Measurements from ENCODE around the gene F13B.

Gene F13B

DNA sequence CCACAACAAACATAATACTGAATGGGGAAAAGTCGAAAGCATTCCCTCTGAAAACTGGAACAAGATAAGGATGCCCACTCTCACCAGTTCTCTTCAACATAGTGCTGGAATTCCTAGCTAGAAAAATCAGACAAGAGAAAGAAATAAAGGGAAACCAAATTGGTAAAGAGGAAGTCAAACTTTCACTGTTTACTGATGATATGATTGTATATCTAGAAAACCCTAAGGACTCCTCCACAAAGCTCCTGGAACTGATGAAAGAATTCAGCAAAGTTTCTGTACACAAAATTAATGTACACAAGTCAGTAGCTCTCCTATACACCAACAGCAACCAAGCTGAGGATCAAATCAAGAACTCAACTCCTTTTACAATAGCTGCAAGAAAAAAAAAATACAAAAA is 6.9 kb upstream of the F13B start:
- no peak overlapping the region for H3K27ac ChIP-seq
- no peak for TF ChIP-seq ZFX (IDR thresholded peaks at IDR 0.05)
- TF ChIP-seq, protein P1, sequence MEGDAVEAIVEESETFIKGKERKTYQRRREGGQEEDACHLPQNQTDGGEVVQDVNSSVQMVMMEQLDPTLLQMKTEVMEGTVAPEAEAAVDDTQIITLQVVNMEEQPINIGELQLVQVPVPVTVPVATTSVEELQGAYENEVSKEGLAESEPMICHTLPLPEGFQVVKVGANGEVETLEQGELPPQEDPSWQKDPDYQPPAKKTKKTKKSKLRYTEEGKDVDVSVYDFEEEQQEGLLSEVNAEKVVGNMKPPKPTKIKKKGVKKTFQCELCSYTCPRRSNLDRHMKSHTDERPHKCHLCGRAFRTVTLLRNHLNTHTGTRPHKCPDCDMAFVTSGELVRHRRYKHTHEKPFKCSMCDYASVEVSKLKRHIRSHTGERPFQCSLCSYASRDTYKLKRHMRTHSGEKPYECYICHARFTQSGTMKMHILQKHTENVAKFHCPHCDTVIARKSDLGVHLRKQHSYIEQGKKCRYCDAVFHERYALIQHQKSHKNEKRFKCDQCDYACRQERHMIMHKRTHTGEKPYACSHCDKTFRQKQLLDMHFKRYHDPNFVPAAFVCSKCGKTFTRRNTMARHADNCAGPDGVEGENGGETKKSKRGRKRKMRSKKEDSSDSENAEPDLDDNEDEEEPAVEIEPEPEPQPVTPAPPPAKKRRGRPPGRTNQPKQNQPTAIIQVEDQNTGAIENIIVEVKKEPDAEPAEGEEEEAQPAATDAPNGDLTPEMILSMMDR (conservative IDR thresholded peaks at IDR 0.05): no peak

DNA sequence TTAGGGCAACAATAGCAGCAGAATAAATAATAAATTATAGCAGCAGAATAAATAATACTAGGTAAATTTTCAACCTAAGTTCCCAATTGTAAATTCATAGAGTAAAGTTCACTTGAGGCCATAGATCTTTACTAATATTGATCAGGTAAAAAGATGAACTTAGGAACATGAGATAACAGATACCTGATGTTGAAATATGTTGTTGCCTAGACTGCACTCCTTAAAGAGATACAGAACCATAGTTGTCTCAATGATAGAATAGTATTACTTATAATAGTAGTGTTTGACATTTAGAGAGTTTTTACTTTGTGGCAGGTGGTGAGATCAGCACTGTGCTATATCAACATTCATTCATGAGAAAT is 378 bp upstream of the F13B start:
- TF ChIP-seq ZFX (IDR thresholded peaks at IDR 0.05): no peak
- TF ChIP-seq, protein P1 (conservative IDR thresholded peaks at IDR 0.05): no peak
- no peak overlapping the region for H3K27ac ChIP-seq

DNA sequence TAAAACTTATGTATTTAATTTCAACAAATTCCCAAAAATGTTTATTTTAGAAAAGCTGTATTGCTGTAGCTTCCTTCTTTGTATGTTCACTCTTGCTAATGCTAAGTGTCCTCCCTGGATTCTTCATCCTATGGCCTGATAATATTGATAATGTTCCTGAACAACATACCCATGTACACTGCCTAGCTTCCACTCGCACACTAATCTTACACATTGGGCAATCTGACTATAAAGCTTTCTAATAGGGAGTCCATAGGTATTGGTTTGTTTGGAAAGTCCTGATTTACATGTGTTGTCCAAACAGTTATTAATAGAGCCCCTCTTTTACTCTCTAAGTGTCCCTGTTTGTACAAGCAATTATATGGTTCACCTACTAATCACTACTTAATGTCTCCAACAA is 783 bp downstream of the F13B start:
- no peak overlapping the region for H3K27ac ChIP-seq
- no peak for TF ChIP-seq ZFX (IDR thresholded peaks at IDR 0.05)
- TF ChIP-seq, protein P1 (conservative IDR thresholded peaks at IDR 0.05): no peak

DNA sequence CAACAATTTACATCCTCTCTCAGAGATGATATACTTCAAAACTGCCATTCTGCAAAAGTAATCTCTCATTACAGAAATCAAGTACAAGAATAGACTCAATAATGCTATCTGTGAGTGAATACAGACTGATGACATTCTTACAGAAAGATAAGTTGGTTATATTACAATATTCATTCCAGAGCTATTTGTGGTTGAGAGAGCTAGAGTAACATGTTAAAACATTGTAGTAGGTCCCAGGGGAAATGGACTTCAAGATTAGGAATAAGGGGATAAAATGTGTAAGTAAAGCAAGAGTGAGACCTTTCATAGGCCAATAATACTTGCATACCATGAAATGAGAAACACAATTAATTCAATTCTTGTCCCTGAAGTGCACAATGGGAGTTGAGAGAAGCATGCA is 1.5 kb downstream of the F13B start:
- H3K27ac ChIP-seq: no peak overlapping the region
- no peak for TF ChIP-seq ZFX (IDR thresholded peaks at IDR 0.05)
- TF ChIP-seq, protein P1 (conservative IDR thresholded peaks at IDR 0.05): no peak

DNA sequence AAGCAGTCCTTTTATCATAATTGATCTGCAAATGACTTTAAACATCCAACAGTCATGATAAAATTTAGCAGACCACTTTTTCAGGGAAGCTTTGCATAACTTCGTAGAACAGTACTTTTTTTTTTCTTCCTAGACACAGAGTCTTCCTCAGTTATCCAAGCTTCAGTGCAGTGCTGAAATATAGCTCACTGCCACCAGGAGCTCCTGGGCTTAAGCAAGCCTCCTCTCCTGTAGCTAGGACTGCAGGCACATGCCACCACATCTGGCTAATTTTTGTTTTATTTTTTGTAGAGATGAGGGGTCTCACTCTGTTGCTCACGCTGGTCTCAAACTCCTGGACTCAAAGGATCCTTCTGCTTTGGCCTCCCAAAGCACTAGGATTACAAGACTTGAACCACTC is 3.8 kb downstream of the F13B start:
- no peak overlapping the region for H3K27ac ChIP-seq
- no peak for TF ChIP-seq ZFX (IDR thresholded peaks at IDR 0.05)
- TF ChIP-seq, protein P1 (conservative IDR thresholded peaks at IDR 0.05): no peak

DNA sequence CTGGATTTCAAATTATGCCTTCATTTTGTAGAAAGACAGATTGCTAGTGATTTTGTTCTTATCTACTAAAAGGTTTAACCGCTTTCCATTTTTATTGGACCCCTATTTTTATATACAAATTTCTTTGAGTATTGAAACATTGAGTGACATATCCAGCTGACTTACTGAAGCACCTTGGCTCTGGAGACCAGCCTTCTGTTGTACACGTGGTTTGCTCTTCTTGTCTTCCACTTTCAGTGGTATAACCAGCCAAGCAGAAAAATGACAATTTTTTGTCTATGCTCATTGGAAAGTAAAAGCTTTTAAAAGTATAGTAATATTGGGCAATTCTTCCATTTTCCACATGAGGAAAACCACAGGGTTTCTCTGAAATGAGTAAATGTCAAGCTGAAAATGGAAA is 4.4 kb downstream of the F13B start:
- TF ChIP-seq, protein P1 (conservative IDR thresholded peaks at IDR 0.05): no peak
- TF ChIP-seq ZFX (IDR thresholded peaks at IDR 0.05): no peak

DNA sequence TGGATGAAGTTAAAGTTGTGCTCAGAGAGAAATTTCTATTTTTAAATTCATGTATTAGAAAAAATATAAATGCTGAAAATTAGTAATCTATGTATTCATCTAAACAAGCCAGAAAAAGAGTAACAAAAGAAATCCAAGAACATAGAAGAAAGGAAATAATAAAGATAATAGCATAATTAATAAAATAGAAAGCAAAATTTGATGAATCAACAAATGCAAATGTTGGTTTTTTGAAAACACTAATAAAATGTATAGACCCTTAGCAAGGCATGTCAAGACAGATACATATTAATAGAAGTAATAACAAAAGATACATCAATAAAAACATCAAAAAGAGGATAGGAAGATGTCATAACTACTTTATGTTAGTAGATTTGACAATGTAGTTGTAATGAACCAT is 18.0 kb downstream of the F13B start:
- no peak overlapping the region for H3K27ac ChIP-seq

More for the DNA sequence above, 4.4 kb downstream of the F13B start:
- no peak overlapping the region for H3K27ac ChIP-seq

More for the DNA sequence above, 18.0 kb downstream of the F13B start:
- no peak for TF ChIP-seq ZFX (IDR thresholded peaks at IDR 0.05)
- TF ChIP-seq, protein P1 (conservative IDR thresholded peaks at IDR 0.05): no peak

All from C4-2B (cell line).